SHP77 (cell line): ENCODE data around the gene IL1RAPL2.

Experiments used
- DNase-seq, 2 experiments: peaks; one replicate each; lab custom pipeline; 2025; lab: John Stamatoyannopoulos, UW

IL1RAPL2 gene

DNA sequence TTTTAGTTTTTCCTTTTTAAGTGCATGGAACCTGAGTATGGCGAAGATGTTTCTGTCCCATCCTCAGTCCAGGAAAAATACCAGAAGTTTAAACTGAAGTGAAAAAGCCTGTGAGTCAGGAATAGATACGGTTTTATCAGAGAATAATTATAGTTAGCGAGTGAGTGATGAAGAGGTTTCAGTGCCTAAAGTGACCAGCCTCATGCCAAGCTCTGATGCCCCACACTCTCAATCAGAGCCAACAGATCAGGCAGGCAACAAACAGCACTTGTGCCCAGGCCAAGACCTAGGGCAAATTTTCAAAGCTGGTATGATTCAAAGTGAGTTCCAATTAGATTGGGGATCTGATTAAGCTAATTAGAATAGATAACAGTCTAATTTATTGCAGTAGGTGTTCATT is 1043.5 kb downstream of the IL1RAPL2 start:
- no peak for DNase-seq

DNA sequence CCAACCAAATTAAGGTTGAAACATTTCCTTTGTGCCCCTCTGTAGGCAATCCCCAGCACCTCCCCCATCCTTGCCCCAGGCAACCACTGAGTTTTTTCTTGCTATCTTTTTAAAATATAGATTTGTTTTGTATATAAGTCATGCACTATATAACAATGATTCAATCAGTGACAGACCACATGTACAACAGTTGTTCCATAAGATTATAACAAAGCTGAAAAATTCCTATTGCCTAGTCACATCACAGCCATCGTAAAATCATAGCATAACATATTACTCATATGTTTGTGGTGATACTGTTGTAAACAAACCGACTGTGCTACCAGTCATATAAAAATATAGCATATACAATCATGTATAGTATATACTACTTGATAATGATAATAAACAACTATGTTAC is 1044.4 kb downstream of the IL1RAPL2 start:
- DNase-seq = no peak

DNA sequence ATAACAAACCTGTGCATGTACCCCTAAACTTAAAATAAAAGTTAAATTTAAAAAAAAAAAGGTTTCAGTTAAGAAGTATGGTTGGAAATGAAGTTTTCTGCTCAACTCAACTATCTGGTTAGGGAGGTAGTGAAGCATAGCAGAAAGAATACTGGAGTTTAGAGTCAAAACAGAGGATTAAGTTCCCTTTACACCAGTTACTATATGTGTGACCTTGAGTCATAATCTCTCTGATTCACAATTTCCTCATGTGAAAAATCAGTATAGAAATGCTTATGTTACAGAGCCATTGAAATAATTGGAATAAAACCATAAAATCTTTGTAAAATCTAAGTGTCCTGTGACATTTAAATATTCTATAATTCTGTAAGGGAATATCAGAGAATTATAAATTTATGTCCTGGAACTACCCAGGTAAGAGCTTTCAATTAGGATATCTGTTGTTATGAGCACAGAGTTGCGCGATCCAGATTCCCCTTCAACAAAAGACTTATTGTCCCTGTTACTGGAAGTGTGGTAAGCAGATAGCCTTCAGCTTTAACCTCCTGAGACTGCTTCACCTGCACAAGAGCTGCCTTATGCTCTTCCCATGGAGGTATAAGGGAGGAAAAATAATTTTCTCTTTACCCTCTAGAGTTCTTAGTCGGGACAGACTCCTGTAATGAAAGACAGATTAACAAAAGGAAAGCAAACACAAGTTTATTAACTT is 1052.5 kb downstream of the IL1RAPL2 start:
- DNase-seq = no peak

DNA sequence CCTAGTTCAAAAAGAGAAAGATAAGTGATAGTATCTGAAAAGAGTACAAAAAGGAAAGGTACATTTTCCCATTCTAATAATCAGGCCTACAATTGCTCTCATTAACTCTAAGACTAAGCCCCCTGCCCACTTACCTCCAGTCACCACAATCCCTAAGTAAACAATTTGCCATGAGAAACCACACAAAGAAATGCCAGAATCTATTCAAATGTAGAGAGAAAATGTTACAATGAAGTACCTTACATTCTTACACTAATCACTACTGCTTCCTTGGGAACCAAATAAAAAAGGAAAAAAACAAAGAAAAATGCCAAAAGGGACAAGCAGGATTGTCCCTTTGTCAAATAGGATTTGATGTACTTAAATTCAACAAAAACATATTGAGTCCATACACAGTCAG is 1068.2 kb downstream of the IL1RAPL2 start:
- no peak for DNase-seq

DNA sequence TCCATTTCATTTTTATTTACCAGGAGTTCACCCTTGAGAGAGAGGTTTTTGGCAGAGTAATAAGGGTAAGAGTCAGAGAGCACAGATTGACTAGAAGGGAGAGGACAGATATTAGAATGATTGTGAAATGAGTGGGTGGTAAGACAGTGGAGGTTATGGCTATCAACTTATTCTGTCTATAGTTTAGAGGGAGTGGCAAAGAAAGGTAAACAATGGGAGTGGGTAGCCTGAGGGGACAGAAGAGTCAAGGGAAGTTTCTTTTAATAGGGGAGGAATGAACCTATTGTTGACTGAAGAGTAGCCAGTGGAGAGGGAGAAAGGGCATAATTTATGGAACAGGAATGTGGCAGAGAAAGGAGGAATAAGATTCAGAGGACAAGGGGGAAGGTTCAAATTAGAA is 1069.8 kb downstream of the IL1RAPL2 start:
- DNase-seq = no peak

DNA sequence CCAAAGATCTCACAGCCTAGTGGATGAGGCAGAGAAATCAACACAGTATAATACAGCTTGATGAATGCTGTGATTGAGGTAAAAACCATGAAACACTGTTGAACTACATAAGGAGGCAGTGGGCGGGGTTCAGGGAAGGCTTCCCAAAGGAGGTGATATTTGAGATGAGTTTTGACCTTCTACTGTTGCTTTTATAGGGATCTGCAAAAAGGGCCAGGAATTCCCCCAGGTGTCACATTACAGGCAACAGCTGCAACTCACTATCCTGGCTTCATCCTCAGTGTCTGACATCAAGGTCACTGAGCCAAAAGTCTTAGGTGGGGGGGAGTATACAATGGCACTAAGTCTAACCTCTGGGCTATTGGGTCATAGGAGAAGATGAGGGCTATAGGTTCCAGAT is 1070.7 kb downstream of the IL1RAPL2 start:
- DNase-seq = peak; percentile 9 to 36

DNA sequence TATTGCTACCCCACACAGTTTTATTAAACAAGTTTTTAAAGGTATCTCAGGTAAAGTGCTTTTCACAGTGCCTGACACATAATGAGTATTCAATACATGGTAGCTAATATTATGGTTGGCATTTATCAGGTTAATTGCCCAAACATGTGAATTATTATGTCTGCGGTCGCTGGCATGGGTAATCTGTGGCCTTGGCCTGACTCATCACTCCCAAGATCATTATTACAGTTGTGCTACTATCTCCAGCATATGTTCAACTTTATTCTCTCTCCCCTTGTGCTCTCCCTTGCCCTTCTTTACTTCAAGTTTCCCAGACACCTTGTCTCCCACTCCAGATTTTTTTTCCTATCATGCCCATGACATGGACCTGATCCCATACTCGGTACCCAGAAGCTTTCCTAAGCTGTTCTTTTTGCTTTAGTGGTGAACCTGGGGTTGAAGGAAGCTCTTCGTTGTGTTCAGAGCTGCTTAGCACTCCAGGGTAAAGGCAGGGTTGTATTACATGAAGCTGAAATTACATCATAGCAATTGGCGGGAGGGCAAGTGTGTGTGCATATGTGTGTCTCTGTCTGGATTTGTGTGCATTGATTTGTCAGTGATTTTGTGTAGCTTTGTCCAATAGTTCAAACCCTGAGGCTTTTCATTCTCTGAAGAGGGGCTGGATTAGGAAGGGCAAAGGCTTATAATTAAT is 1079.8 kb downstream of the IL1RAPL2 start:
- DNase-seq = no peak

DNA sequence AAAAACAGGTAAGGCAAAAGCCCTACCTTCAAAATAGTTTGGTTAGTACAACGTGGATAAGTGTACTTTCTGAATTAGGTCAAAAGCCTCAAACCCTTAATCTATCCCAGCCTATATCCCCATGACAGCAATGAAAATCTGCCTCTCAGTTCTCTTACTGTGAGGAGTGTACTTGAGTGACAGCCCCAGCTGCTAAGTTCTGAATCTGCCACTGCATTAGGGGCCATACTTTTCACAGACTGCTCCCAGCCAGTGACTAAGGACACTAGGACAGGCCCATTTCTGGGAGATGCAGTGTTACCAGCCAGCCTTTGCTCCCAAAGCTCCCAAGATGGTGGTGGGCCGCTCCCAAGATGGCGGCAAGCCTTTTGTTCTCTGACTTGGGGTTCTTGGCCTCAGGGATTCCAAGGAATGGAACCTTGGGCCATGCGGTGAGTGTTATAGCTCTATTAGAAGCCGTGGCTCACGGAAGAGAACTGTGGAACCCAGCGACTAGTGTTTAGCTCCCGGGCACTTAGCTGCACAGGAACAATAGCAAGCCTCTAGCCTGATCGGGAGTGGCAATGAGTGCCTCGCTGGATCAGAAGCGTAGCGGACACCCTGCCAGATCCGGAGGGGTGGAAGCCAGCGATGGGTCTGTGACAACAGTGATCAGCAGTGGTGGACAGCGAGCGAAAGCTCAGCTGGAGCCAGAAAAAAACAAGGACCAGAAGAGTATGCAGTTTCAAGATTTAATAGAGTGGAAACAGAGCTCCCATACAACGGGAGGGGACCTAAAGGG is 1080.8 kb downstream of the IL1RAPL2 start:
- DNase-seq = no peak

DNA sequence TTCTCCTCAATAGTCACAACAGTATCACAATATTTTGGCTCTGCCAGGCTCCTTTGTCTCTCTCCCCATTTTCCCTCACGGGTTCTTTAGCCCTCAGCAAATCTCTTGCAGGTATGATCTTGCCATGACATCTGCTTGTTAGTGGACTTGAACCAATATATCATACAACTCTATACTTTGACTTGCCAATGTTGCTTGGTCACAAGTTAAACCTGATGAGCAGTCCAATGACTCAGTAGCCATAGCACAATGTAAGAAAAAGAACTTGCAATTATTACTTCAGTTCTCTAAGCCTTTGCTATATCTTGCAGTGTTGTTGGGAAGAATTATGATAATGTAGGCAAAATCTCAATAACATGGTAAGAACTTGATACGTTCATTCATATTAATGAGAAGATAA is 1081.8 kb downstream of the IL1RAPL2 start:
- no peak for DNase-seq

DNA sequence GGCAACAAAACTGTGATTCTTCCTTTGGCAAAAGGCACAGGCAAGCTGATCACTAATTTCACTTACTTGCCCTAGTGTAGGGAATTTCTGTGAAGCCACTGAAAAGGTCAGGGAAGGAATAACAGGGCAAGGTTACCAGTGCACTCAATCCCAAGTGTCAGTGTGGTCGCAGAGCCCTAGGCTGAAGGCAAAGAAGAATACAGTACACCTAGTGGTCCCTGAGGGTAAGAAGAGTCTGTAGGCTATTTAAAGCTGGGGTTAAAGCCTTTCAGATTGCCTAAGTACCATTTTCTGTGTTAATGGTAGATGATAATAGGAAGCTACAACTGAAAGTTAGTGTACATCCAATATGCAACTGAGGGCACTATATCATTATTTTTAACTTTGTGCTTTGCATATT is 1082.7 kb downstream of the IL1RAPL2 start:
- DNase-seq = no peak

DNA sequence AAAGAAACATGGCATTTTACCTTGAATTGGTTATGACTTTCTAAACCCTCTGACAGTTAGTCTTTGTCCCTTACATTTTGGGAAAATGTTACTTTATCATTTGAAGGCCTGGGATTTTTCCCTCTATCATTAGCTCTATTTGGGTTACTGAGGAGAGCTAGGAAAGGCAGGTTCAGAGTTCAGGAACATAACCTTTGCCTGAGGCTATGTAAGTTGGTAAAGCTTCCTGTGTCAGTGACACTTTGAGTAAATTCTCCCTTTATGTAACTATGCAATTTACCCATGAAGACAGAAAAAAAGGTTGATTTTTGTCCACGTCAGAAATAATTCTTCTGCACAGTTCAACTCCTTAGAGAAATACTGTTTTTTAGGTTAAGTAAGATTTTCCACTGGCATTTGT is 1084.6 kb downstream of the IL1RAPL2 start:
- no peak for DNase-seq

DNA sequence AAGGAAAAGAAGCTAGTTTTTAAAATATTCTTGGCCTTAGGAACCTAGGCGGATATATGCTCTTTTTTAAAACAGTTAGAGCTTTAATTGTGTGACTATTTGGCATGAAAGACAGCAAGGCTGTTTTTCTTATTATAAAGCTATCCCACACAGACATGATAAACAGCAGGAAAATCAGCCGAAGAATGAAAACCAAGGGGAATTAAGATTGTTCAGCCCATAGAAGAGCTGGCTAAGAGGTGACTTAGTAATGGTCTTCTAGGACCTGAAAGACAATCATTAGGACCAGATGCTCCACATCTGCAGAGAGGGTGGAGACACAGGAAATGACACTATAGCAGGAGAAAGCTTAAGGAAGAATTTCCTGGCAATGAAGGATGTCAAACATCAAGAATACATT is 1085.0 kb downstream of the IL1RAPL2 start:
- no peak for DNase-seq

DNA sequence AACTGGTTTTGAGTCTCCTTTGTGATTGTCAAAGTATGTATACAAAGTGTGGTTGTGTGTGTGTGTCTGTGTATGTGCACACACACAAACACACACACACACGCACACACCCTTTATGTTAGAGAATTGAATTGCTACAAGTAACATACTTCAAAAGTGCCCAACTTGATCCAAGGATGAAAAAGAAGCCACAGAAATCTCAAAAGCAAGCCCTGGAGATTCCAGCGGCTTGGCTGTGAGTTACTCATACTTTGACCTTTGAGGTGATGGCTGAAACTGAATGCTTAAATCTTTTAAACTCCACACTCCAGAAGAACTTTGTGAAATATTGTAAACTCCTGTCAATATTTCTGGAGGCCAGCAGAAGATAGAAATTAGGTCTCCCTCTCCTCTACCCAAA is 1087.9 kb downstream of the IL1RAPL2 start:
- DNase-seq = no peak

DNA sequence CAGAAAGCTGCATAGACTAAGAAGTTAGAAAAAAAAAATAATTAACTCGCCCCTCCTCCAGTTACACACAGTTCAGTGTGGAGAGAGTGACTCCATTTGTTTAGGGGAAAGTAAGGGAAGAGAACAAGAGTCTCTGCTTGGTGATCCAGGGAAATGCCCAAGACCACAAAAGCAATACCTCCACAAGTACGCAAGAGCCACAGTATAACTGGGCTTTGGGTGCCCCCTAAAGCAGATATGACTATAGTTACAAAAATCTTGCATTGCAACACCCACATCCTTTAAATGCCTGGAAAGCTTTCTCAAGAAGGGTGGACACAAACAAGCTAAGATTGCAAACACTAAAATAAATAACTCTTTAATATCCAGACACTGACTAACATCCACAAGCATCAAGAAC is 1092.1 kb downstream of the IL1RAPL2 start:
- no peak for DNase-seq

DNA sequence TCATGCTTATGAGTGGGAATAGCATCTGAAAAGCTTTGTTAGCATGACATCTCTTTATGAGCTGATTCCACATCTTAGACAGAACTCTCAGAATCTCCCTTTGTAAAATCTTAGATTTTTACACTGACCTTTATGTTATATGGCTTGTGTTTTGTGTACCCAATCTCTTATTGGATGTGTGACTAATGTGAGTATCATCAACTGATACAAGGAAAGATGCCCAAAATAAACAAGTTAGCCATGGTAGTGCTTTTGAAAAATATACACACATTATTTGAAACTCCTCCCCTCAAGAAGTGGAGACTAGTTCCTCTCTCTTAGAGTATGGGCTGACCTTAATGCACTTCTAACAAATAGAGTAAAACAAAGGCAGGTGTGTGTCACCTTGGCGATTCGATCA is 1096.2 kb downstream of the IL1RAPL2 start:
- no peak for DNase-seq

DNA sequence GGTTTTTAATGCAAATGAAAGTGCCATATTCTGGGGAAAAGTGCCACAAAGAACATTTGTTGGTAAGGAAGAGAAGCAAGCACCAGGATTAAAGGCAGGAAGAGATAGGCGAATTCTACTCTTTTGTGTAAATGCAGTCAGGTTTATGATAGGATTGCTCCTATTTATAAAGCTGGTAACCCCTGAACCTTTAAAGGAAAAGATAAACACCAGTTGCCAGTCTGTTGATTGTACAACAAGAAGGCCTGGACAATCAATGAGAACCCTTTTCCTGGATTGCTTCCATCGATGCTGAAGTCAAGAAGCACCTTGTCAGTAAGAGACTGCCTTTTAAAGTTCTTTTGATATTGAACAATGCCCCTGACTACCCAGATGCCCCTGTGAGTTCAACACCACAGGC is 1098.2 kb downstream of the IL1RAPL2 start:
- no peak for DNase-seq

DNA sequence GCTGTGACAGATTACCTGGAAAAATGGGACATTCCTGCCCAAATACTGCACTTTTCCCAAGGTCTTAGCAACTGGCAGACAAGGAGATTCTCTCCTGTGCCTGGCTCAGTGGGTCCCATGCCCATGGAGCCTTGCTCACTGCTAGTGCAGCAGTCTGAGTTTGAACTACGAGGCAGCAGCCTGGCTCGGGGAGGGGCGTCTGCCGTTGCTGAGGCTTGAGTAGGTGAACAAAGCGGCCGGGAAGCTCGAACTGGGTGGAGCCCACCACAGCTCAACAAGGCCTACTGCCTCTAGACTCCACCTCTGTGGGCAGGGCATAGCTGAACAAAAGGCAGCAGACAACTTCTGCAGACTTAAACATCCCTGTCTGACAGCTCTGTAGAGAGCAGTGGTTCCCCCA is 1118.3 kb downstream of the IL1RAPL2 start:
- peak in 1 of 2 experiments; percentile 8 for DNase-seq

DNA sequence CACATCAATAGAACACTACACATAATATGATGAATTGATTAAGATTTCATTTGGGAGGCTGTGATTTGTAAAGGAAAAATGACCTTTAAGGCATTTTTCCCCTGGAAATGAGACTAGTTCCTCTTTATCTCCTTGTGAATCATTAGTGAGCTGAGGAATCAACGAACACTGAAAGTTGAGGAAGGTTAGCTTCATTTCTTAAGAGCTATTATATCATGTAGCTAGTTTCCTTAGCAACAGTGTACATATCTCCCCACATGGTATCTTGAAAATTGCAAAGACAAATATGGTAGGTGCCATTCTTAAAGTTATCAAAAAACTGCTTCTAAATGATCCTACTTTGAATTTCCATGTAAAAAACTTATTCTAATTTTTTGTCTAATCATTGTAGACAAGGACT is 1128.8 kb downstream of the IL1RAPL2 start:
- no peak for DNase-seq

DNA sequence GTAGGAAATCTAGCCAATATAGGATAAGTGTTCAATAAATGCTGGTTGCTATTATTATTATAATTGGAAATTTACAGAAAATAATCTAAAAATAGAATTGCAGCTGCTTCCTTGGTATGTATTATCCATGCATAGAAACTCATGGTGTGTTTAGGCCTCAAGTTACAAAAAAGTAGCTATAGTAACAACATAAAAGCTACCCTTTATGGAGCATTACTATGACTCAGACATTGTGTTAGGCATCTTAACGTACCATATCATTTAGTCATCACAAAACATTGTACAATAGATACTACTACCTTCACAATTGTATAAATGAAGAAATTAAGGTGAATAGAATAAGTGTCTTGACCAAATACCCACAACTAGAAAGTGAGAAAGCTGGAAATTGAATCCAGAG is 1129.5 kb downstream of the IL1RAPL2 start:
- DNase-seq = no peak

DNA sequence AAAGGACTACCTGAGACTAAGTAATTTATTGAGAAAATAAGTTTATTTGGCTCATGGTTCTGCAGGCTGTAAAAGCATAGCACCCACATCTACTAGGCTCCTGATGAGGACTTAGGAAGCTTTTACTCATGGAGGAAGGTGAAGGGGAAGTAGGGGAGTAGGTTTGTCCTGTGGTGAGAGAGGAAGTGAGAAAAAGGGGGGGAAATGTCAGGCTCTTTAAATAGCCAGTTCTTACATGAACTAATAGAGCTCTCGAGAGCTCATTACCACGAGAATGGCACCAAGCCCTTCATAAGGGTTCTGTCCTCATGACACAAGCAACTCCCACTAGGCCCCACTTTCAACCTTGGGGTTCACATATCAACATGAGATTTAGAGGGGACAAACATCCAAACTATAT is 1130.9 kb downstream of the IL1RAPL2 start:
- no peak for DNase-seq

DNA sequence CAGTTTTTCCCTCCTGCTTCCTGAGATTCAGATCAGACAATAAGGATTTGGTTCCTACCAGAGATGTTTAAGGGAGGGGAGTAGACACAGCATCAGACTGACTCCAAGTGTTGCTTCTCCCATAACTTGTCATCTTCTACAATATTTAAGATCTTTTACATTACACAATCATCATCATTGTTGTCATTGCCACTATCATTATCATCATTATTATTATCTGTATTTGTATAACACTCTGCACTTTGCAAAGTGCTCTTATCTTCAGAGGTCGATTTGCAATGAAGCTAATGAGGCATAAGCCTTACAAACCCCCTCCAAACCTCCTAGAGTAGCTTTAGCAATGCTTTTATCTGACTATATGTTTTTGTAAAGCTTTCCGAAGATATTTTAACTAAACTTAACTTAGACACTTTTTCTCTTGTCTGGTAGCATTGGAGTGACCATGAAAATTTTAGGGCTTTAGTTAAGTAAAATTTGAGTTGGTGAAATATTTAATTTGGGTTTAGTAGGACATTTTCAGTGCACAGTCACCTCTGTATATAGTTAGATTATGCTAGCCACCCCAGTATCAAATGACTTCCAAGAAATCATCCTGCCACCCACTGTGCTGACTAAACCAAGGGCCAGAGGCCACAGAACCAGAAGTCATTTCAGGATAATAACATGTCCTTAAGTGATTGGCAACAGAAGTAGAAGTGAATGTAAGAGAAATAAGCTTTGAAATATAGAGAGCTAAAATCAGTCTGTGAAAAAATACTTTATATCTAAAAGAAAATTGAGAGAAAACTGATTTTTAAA is 1132.2 kb downstream of the IL1RAPL2 start:
- DNase-seq = no peak

DNA sequence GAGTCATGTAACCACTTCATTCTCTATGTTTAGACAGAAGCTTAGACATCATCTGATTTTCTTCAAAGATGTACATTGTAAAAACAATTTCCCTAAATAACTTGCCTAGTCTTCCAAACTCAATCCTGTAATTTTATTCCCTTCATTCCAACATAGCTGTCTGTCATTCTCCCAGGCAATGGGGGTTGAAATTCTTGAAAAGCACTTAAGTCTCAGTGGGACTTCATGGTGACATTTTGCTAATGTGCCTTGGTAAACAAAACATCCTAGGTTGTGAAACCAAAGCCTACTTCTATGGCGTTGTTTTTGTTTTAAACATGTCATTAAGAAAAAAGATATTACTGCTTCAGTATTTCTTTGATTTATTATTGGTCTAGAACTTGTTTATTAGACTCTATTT is 1134.3 kb downstream of the IL1RAPL2 start:
- DNase-seq = no peak
